Measurements from ENCODE around the gene MIEF2. TPM values are rescaled to one million over a fixed set of nuclear protein-coding genes. Genes with fewer than 3 reads are reported as not detected.

Gene MIEF2
- total and polyA plus RNA-seq, 8 donors: 5.8 to 11.1 (median 9.1) TPM

- peaks cover 9 to 48% (median 24%) of the 10 kb centered on the region in 3 donors for H3K36me3 ChIP-seq
- 39 to 49% methylated on average over 43 to 46 of the region's 46 CpGs for WGBS, 2 donors
- no peaks in the 10 kb centered on the region for H3K27me3 ChIP-seq
- DNase-seq (peak in 5 of 6 donors; percentile 51 to 88 (median 74)), ATAC-seq (peak; percentile 36 to 78 (median 68)), FAIRE-seq (no peak)
- H3K27ac ChIP-seq: peak overlapping the region in 1 of 4 donors; percentile 23
- H3K4me3 ChIP-seq: no peak overlapping the region
- intact Hi-C loops (cut with DNase I): no loop called here
- no peak for TF ChIP-seq CTCF (IDR thresholded peaks at IDR 0.05)
- H3K4me1 ChIP-seq: no peaks in the 10 kb centered on the region
- no peaks in the 10 kb centered on the region for H3K9me3 ChIP-seq
Observed at GRCh38 chr17:18246880-18247612, 13.4 kb upstream of the MIEF2 start.

- H3K27ac ChIP-seq: no peak overlapping the region
- no peak for TF ChIP-seq CTCF (IDR thresholded peaks at IDR 0.05)
- FAIRE-seq (no peak), ATAC-seq (no peak), DNase-seq (peak in 1 of 6 donors; percentile 78)
- WGBS, 2 donors: 88 to 92% methylated on average over 29 to 30 of the region's 30 CpGs
- no peaks in the 10 kb centered on the region for H3K4me1 ChIP-seq
- H3K36me3 ChIP-seq: peaks cover 13 to 53% (median 28%) of the 10 kb centered on the region in 3 donors
- H3K4me3 ChIP-seq: no peak overlapping the region
- H3K27me3 ChIP-seq: no peaks in the 10 kb centered on the region
- intact Hi-C loops (cut with DNase I): no loop called here
- H3K9me3 ChIP-seq: no peaks in the 10 kb centered on the region
Observed at GRCh38 chr17:18247613-18248001, 12.9 kb upstream of the MIEF2 start.

- Histone ChIP-seq H3K9me3 (no peaks in the 10 kb centered on the region), H3K4me3 (no peak overlapping the region), H3K4me1 (no peaks in the 10 kb centered on the region), H3K36me3 (peaks cover 13 to 61% (median 35%) of the 10 kb centered on the region in 3 donors), H3K27me3 (no peaks in the 10 kb centered on the region), H3K27ac (no peak overlapping the region)
- peak in 3 of 4 donors; percentile 9 to 36 (median 28) for TF ChIP-seq CTCF (IDR thresholded peaks at IDR 0.05)
- ATAC-seq (peak; percentile 41 to 79 (median 67)), DNase-seq (peak in 2 of 6 donors; percentile 66 to 73), FAIRE-seq (no peak)
- 44 to 46% methylated on average over 9 of the region's 9 CpGs for WGBS, 2 donors
- intact Hi-C loops (cut with DNase I): no loop called here
Observed at GRCh38 chr17:18248300-18248731, 12.1 kb upstream of the MIEF2 start.

GRCh38 chr17:18248811-18249210 is 11.7 kb upstream of the MIEF2 start:
- Histone ChIP-seq H3K4me1 (no peaks in the 10 kb centered on the region), H3K27me3 (no peaks in the 10 kb centered on the region), H3K9me3 (no peaks in the 10 kb centered on the region), H3K4me3 (no peak overlapping the region), H3K27ac (no peak overlapping the region), H3K36me3 (peaks cover 13 to 65% (median 40%) of the 10 kb centered on the region in 3 donors)
- intact Hi-C loops (cut with DNase I): no loop called here
- ATAC-seq: no peak
- WGBS, 2 donors: 89 to 94% methylated on average over 7 of the region's 7 CpGs
- peak in 1 of 6 donors; percentile 48 for DNase-seq
- FAIRE-seq: no peak
- no peak for TF ChIP-seq CTCF (IDR thresholded peaks at IDR 0.05)

GRCh38 chr17:18250259-18250658 is 10.2 kb upstream of the MIEF2 start:
- DNase-seq (peak in 4 of 6 donors; percentile 73 to 82 (median 79)), ATAC-seq (peak; percentile 58 to 86 (median 70)), FAIRE-seq (no peak)
- Histone ChIP-seq H3K4me1 (no peaks in the 10 kb centered on the region), H3K36me3 (peaks cover 13 to 70% (median 49%) of the 10 kb centered on the region in 3 donors), H3K27me3 (no peaks in the 10 kb centered on the region), H3K27ac (no peak overlapping the region), H3K4me3 (no peak overlapping the region), H3K9me3 (no peaks in the 10 kb centered on the region)
- intact Hi-C loops (cut with DNase I): no loop called here
- 45 to 56% methylated on average over 9 of the region's 9 CpGs for WGBS, 2 donors
- no peak for TF ChIP-seq CTCF (IDR thresholded peaks at IDR 0.05)
